ENCODE measurements around the gene PIK3CA.

- TF ChIP-seq CTCF (IDR thresholded peaks at IDR 0.05; ENCODE audit: insufficient read depth, low read depth, low read length) (no peak), EZH2 (IDR thresholded peaks at IDR 0.05; ENCODE audit: insufficient read depth, low read length) (no peak)
Observed at GRCh38 chr3:179269152-179269707, 121.1 kb downstream of the PIK3CA start.
